ENCODE data around the gene TMEM255B.

DNA sequence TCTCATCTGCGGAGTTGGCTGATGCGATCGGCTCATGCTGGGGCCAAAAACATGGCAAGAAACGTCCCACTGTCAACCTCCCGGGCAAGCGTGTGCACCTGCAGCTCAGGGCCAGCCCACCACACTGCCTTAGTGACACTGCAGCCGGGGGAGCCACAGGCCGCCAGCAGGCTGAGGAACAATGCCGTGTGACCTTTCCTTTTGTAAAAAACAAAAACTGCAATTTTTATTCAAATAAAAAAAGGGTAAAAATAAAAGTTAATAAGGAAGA lies 18.8 kb upstream of the TMEM255B start:
- TF ChIP-seq, protein P1, sequence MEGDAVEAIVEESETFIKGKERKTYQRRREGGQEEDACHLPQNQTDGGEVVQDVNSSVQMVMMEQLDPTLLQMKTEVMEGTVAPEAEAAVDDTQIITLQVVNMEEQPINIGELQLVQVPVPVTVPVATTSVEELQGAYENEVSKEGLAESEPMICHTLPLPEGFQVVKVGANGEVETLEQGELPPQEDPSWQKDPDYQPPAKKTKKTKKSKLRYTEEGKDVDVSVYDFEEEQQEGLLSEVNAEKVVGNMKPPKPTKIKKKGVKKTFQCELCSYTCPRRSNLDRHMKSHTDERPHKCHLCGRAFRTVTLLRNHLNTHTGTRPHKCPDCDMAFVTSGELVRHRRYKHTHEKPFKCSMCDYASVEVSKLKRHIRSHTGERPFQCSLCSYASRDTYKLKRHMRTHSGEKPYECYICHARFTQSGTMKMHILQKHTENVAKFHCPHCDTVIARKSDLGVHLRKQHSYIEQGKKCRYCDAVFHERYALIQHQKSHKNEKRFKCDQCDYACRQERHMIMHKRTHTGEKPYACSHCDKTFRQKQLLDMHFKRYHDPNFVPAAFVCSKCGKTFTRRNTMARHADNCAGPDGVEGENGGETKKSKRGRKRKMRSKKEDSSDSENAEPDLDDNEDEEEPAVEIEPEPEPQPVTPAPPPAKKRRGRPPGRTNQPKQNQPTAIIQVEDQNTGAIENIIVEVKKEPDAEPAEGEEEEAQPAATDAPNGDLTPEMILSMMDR (IDR thresholded peaks at IDR 0.05) = no peak
- TF ChIP-seq POLR2AphosphoS5 (IDR thresholded peaks at IDR 0.05) = no peak

Data from upper lobe of left lung (tissue), 4 donors.